Measurements from ENCODE around the gene OXER1. TPM values are rescaled to one million over a fixed set of nuclear protein-coding genes. Genes with fewer than 3 reads are reported as not detected.

Gene OXER1
- total RNA-seq, 1 experiment from 2014 or later: 0.10 TPM

- Histone ChIP-seq H3K27ac (ENCODE audit: low read length) (no peak overlapping the region), H3K4me1 (ENCODE audit: control insufficient read depth, insufficient read depth, low read length) (no peaks in the 10 kb centered on the region), H3K9me3 (ENCODE audit: control insufficient read depth, insufficient read depth, low read depth, low read length) (no peaks in the 10 kb centered on the region), H3K4me3 (ENCODE audit: low read depth in 2 of 2, low read length in 2 of 2) (peak overlapping the region; percentile 41 to 49), H3K27me3 (ENCODE audit: control insufficient read depth, insufficient read depth, low read length) (no peaks in the 10 kb centered on the region), H3K36me3 (ENCODE audit: control insufficient read depth, insufficient read depth, low read length) (no peaks in the 10 kb centered on the region)
- no TSS peak for BruUV-seq (replicated peaks)
- no peak for DNase-seq (ENCODE audit: low read depth, low spot score)
- peak; percentile 64 for ATAC-seq
- CTCF ChIA-PET: no interaction called here
- POLR2A ChIA-PET: no interaction called here
- in situ Hi-C loops (cut with HindIII; ENCODE audit: low pct_unique_long_range_greater_than_20kb, low sequenced_read_pairs): no loop called here
- TF ChIP-seq POLR2AphosphoS5 (IDR thresholded peaks at IDR 0.05; ENCODE audit: low read depth, low read length): no peak
- TF ChIP-seq TCF7L2 (IDR thresholded peaks at IDR 0.05; ENCODE audit: low read depth, low read length): no peak
- no peak for TF ChIP-seq REST (IDR thresholded peaks at IDR 0.05; ENCODE audit: insufficient read depth in 1 of 2, low read depth in 2 of 2, low read length in 1 of 2)
- TF ChIP-seq CTCF (IDR thresholded peaks at IDR 0.05): no peak
- TF ChIP-seq SIN3A (IDR thresholded peaks at IDR 0.05; ENCODE audit: borderline replicate concordance, insufficient read depth, low read depth, low read length): no peak
- intact Hi-C loops (cut with micrococcal nuclease; ENCODE audit: unreplicated experiment): no loop called here
These were observed 28.2 kb upstream of the OXER1 start for GRCh38 chr2:42792087-42792582.

- H3K4me1 ChIP-seq (ENCODE audit: control insufficient read depth, insufficient read depth, low read length): no peaks in the 10 kb centered on the region
- BruUV-seq (replicated peaks): no TSS peak
- CTCF ChIA-PET: no interaction called here
- intact Hi-C loops (cut with micrococcal nuclease; ENCODE audit: unreplicated experiment) (no loop called here), in situ Hi-C loops (cut with HindIII; ENCODE audit: low pct_unique_long_range_greater_than_20kb, low sequenced_read_pairs) (no loop called here)
- H3K27ac ChIP-seq (ENCODE audit: low read length): no peak overlapping the region
- TF ChIP-seq REST (IDR thresholded peaks at IDR 0.05; ENCODE audit: insufficient read depth in 1 of 2, low read depth in 2 of 2, low read length in 1 of 2) (no peak), POLR2AphosphoS5 (IDR thresholded peaks at IDR 0.05; ENCODE audit: low read depth, low read length) (no peak)
- DNase-seq (ENCODE audit: low read depth, low spot score) (no peak), ATAC-seq (no peak)
- H3K27me3 ChIP-seq (ENCODE audit: control insufficient read depth, insufficient read depth, low read length): no peaks in the 10 kb centered on the region
- H3K4me3 ChIP-seq (ENCODE audit: low read depth in 2 of 2, low read length in 2 of 2): no peak overlapping the region
- H3K36me3 ChIP-seq (ENCODE audit: control insufficient read depth, insufficient read depth, low read length): no peaks in the 10 kb centered on the region
- H3K9me3 ChIP-seq (ENCODE audit: control insufficient read depth, insufficient read depth, low read depth, low read length): no peaks in the 10 kb centered on the region
- POLR2A ChIA-PET: no interaction called here
These were observed 27.7 kb upstream of the OXER1 start for GRCh38 chr2:42791606-42792005.

Measured in Panc1 (cell line).